ENCODE measurements around the gene PARP12. TPM values are rescaled to one million over a fixed set of nuclear protein-coding genes. Genes with fewer than 3 reads are reported as not detected.

The PARP12 gene
- total and polyA plus RNA-seq, 2 of the 8 experiments (the other 6 are each of a cell fraction or from before 2014, with no cell fraction given) = 9.0 to 21.5 TPM

DNA sequence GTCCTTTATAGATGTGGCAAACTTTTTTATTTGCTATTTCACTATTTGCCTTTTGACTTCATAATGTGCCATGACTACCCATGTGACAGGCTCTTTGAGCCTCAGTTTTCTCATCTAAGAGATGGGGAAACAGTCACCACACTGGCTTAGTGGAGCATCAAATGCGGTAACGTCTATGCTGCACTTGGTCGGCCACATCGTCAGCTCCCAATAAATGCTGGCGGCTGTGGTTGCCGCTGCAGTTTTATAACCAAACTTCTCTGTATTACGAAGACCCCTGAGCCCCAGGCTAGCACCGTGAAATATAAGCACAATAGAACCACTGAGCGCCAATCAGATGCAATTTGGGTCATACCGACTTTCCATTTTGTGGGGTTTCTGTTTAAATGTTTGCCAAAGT, 56.2 kb downstream of the PARP12 start (continued):
- no peak for TF ChIP-seq SIX5 (IDR thresholded peaks at IDR 0.05; ENCODE audit: low read depth, low read length)
- no peak for TF ChIP-seq NANOG (IDR thresholded peaks at IDR 0.05; ENCODE audit: insufficient read depth, low read depth, low read length, poor library complexity, severe bottlenecking)
- TF ChIP-seq ZNF274 (IDR thresholded peaks at IDR 0.05; ENCODE audit: borderline replicate concordance, extremely low read depth, low read length) = no peak
- no peak for TF ChIP-seq SIRT6 (IDR thresholded peaks at IDR 0.05; ENCODE audit: low read length)
- TF ChIP-seq SRF (IDR thresholded peaks at IDR 0.05; ENCODE audit: low read depth, low read length) = no peak

Measured in H1 (cell line).